Spinal cord (tissue), 10 donors: Measurements from ENCODE around the gene NCL. TPM values are rescaled to one million over a fixed set of nuclear protein-coding genes. Genes with fewer than 3 reads are reported as not detected.
"Not testable (repeated sequence)": the region's sequence is repeated elsewhere in the genome, so short reads cannot be mapped to it uniquely, and the experiment has no call there.

Source experiments
- DNase-seq, 6 donors: peaks; one replicate each; pipeline versions ENCODE4 v3.0.0 to v3.0.0-alpha.2; 2013 to 2015; ENCODE audit warnings: low spot score in 6 of 6, low read depth in 4 of 6
- H3K27ac ChIP-seq: one replicate; pipeline ENCODE4 v1.5.1; 2013; ENCODE audit warnings: low read depth, low read length, control low read depth
- H3K27me3 ChIP-seq: one replicate; pipeline ENCODE4 v1.6.1; 2013; ENCODE audit warnings: low read length; ENCODE audit not compliant: control insufficient read depth, insufficient read depth
- H3K36me3 ChIP-seq: one replicate; pipeline ENCODE4 v1.6.1; 2013; ENCODE audit warnings: low read length; ENCODE audit not compliant: control insufficient read depth, insufficient read depth
- H3K4me1 ChIP-seq: one replicate; pipeline ENCODE4 v1.6.1; 2013; ENCODE audit warnings: low read length; ENCODE audit not compliant: control insufficient read depth, insufficient read depth
- H3K4me3 ChIP-seq: one replicate; pipeline ENCODE4 v1.5.1; 2013; ENCODE audit warnings: low read depth, low read length, control low read depth
- H3K9me3 ChIP-seq: one replicate; pipeline ENCODE4 v1.6.1; 2013; ENCODE audit warnings: low read length; ENCODE audit not compliant: control insufficient read depth, insufficient read depth
- WGBS: methylation state at CpG from one replicate; pipeline ENCODE4 v1.1.5; 2013; ENCODE audit warnings: missing lambda C conversion rate; ENCODE audit not compliant: insufficient coverage; 5-methylcytosine and 5-hydroxymethylcytosine counted together
- polyA plus RNA-seq, 2 donors: library from polyadenylated mRNA; unstranded; fragments of 120-200 nt; gene quantifications; one replicate each; pipeline ENCODE4 v1.2.1, GENCODE V29; 2013; ENCODE audit not compliant: insufficient read length in 2 of 2
- total RNA-seq, 2 donors: library from RNA; depleted of rRNA in 1 of 2; stranded (reverse); fragments of 120-200 nt in 1 of 2; fragments of >200 nt in 1 of 2; gene quantifications; one replicate each; pipeline versions ENCODE4 v1.2.3 to v1.2.4, GENCODE V29; 2013 to 2014
- donor health status: healthy.

The NCL gene
- total and polyA plus RNA-seq, 4 donors, result 155 to 694 (median 376) TPM

- Histone ChIP-seq H3K27ac (no peak overlapping the region), H3K9me3 (no peaks in the 10 kb centered on the region), H3K4me3 (peak overlapping the region; percentile 45), H3K27me3 (no peaks in the 10 kb centered on the region), H3K36me3 (no peaks in the 10 kb centered on the region), H3K4me1 (peaks cover 19% of the 10 kb centered on the region)
- 2% methylated on average over 61 of the region's 67 CpGs for WGBS
- DNase-seq, result peak; percentile 54 to 94 (median 66)
Measured at GRCh38 chr2:231411831-231412617, 52.3 kb downstream of the NCL start.

GRCh38 chr2:231411237-231411636 is 53.0 kb downstream of the NCL start:
- no peak overlapping the region for H3K4me3 ChIP-seq
- no peaks in the 10 kb centered on the region for H3K36me3 ChIP-seq
- no peaks in the 10 kb centered on the region for H3K27me3 ChIP-seq
- 70% methylated on average over 1 of the region's 3 CpGs for WGBS
- no peak overlapping the region for H3K27ac ChIP-seq
- H3K9me3 ChIP-seq, result no peaks in the 10 kb centered on the region
- DNase-seq, result no peak
- H3K4me1 ChIP-seq, result peaks cover 19% of the 10 kb centered on the region

- H3K9me3 ChIP-seq, result no peaks in the 10 kb centered on the region
- H3K27me3 ChIP-seq, result no peaks in the 10 kb centered on the region
- DNase-seq, result no peak
- H3K27ac ChIP-seq, result no peak overlapping the region
- H3K36me3 ChIP-seq, result no peaks in the 10 kb centered on the region
- no peak overlapping the region for H3K4me3 ChIP-seq
- peaks cover 19% of the 10 kb centered on the region for H3K4me1 ChIP-seq
- WGBS, result 57% methylated on average over 5 of the region's 6 CpGs
Measured at GRCh38 chr2:231410293-231411004, 53.8 kb downstream of the NCL start.

- no peak overlapping the region for H3K27ac ChIP-seq
- no peaks in the 10 kb centered on the region for H3K9me3 ChIP-seq
- DNase-seq, result no peak
- no peak overlapping the region for H3K4me3 ChIP-seq
- H3K36me3 ChIP-seq, result no peaks in the 10 kb centered on the region
- WGBS, result 98% methylated on average over 3 of the region's 5 CpGs
- H3K27me3 ChIP-seq, result no peaks in the 10 kb centered on the region
- peaks cover 19% of the 10 kb centered on the region for H3K4me1 ChIP-seq
Measured at GRCh38 chr2:231409776-231410175, 54.5 kb downstream of the NCL start.

- no CpG with 5 or more reads among the region's 9 CpGs for WGBS
- not testable (repeated sequence) for DNase-seq
Measured at GRCh38 chr2:231408304-231408703, 56.0 kb downstream of the NCL start.

GRCh38 chr2:231407686-231408085 is 56.6 kb downstream of the NCL start:
- H3K27me3 ChIP-seq, H3K9me3 ChIP-seq, H3K4me3 ChIP-seq, H3K4me1 ChIP-seq, H3K27ac ChIP-seq, H3K36me3 ChIP-seq: not testable (repeated sequence)
- DNase-seq, result peak in 1 of 6 donors; percentile 30
- WGBS, result 88% methylated on average over 1 of the region's 5 CpGs

More at GRCh38 chr2:231408304-231408703, 56.0 kb downstream of the NCL start:
- H3K27me3 ChIP-seq, H3K9me3 ChIP-seq, H3K4me3 ChIP-seq, H3K36me3 ChIP-seq, H3K27ac ChIP-seq: not testable (repeated sequence)
- peaks cover 15% of the 10 kb centered on the region for H3K4me1 ChIP-seq

- WGBS, result 41% methylated on average over 11 of the region's 16 CpGs
- not testable (repeated sequence) for H3K4me1 ChIP-seq, H3K9me3 ChIP-seq, H3K27me3 ChIP-seq, H3K36me3 ChIP-seq, H3K4me3 ChIP-seq, DNase-seq, H3K27ac ChIP-seq
Measured at GRCh38 chr2:231405601-231406367, 58.5 kb downstream of the NCL start.

GRCh38 chr2:231404183-231404578 is 60.1 kb downstream of the NCL start:
- 94% methylated on average over 13 of the region's 16 CpGs for WGBS
- H3K4me3 ChIP-seq, result not testable (repeated sequence)

More at GRCh38 chr2:231404183-231404578, 60.1 kb downstream of the NCL start:
- not testable (repeated sequence) for H3K27ac ChIP-seq, H3K27me3 ChIP-seq, H3K9me3 ChIP-seq, H3K36me3 ChIP-seq, DNase-seq
- H3K4me1 ChIP-seq, result peaks cover 14% of the 10 kb centered on the region
